DOHH2 (cell line): ENCODE measurements around the gene SUSD4.

Source experiments
- H3F3A ChIP-seq: fragments of 200-600 bp; sonication (generic), shearing (Covaris generic); 2 replicates; pipeline ENCODE4 v1.6.0; 2016; ENCODE audit warnings: antibody characterized with exemption, mild to moderate bottlenecking; ENCODE audit not compliant: control insufficient read depth, insufficient read depth
- H3K27ac ChIP-seq: fragments of 200-600 bp; sonication (generic); 2 replicates; pipeline ENCODE4 v1.5.1; 2014; ENCODE audit warnings: low read depth, mild to moderate bottlenecking, low read length, moderate library complexity
- H3K27me3 ChIP-seq: fragments of 200-600 bp; sonication (generic); 2 replicates; pipeline ENCODE4 v1.6.1; 2014; ENCODE audit warnings: mild to moderate bottlenecking, low read length, mixed read lengths; ENCODE audit not compliant: control insufficient read depth
- H3K36me3 ChIP-seq: fragments of 200-600 bp; sonication (generic); 2 replicates; pipeline ENCODE4 v1.6.1; 2014; ENCODE audit warnings: mild to moderate bottlenecking, low read length, moderate library complexity, mixed read lengths; ENCODE audit not compliant: control insufficient read depth
- H3K4me1 ChIP-seq: fragments of 200-600 bp; sonication (generic); 2 replicates; pipeline ENCODE4 v1.6.1; 2014; ENCODE audit warnings: mild to moderate bottlenecking, low read length, mixed read lengths; ENCODE audit not compliant: control insufficient read depth
- H3K4me2 ChIP-seq: fragments of 200-600 bp; sonication (generic); 2 replicates; pipeline ENCODE4 v1.6.0; 2014; ENCODE audit warnings: mild to moderate bottlenecking, low read length, moderate library complexity
- H3K4me3 ChIP-seq: fragments of 200-600 bp; sonication (generic); 2 replicates; pipeline ENCODE4 v1.5.1; 2014; ENCODE audit warnings: mild to moderate bottlenecking, low read length, mixed read lengths
- H3K79me2 ChIP-seq: fragments of 200-600 bp; sonication (generic); 2 replicates; pipeline ENCODE4 v1.6.1; 2014; ENCODE audit warnings: mild to moderate bottlenecking, low read length, mixed read lengths; ENCODE audit not compliant: control insufficient read depth
- H3K9me2 ChIP-seq: fragments of 200-600 bp; sonication (generic); replicated peaks from 2 replicates; pipeline ENCODE4 v1.6.1; 2014; ENCODE audit warnings: mild to moderate bottlenecking, low read length, mixed read lengths; ENCODE audit not compliant: control insufficient read depth
- H3K9me3 ChIP-seq: fragments of 200-600 bp; sonication (generic); 2 replicates; pipeline ENCODE4 v1.6.1; 2014; ENCODE audit warnings: antibody characterized with exemption, low read length, mixed read lengths; ENCODE audit not compliant: control insufficient read depth, insufficient read depth
- H4K20me1 ChIP-seq: fragments of 200-600 bp; sonication (generic); 2 replicates; pipeline ENCODE4 v1.6.0; 2014; ENCODE audit warnings: low read depth, mild to moderate bottlenecking, antibody characterized with exemption, low read length, moderate library complexity; ENCODE audit not compliant: control insufficient read depth, insufficient read depth
- CTCF ChIP-seq: fragments of 200-600 bp; sonication (generic); IDR thresholded peaks from one replicate; pipeline ENCODE4 v1.5.1; 2014; ENCODE audit warnings: antibody characterized with exemption, mild to moderate bottlenecking, low read depth, low read length; ENCODE audit not compliant: poor library complexity, severe bottlenecking
- EZH2phosphoT487 ChIP-seq: fragments of 200-600 bp; sonication (generic); IDR thresholded peaks from 2 replicates; pipeline ENCODE4 v1.6.1; 2017; ENCODE audit warnings: borderline replicate concordance, mild to moderate bottlenecking, antibody characterized with exemption, low read length, moderate library complexity, mixed read lengths

The SUSD4 gene

GRCh38 chr1:223394242-223394641 is 30.3 kb upstream of the SUSD4 start:
- Histone ChIP-seq H3K9me3 (no peaks in the 10 kb centered on the region), H3K4me2 (no peak overlapping the region), H3F3A (no peaks in the 10 kb centered on the region), H3K9me2 (no peaks in the 10 kb centered on the region), H3K27me3 (no peaks in the 10 kb centered on the region), H4K20me1 (no peaks in the 10 kb centered on the region), H3K79me2 (no peaks in the 10 kb centered on the region), H3K36me3 (no peaks in the 10 kb centered on the region), H3K4me1 (no peaks in the 10 kb centered on the region), H3K27ac (no peak overlapping the region), H3K4me3 (no peak overlapping the region)
- TF ChIP-seq EZH2phosphoT487: no peak
- no peak for TF ChIP-seq CTCF

- Histone ChIP-seq H3K4me1 (no peaks in the 10 kb centered on the region), H3K79me2 (no peaks in the 10 kb centered on the region), H4K20me1 (no peaks in the 10 kb centered on the region), H3K4me2 (no peak within 1 kb of the TSS), H3K4me3 (no peak within 1 kb of the TSS), H3F3A (no peaks in the 10 kb centered on the region), H3K9me2 (no peaks in the 10 kb centered on the region), H3K9me3 (no peaks in the 10 kb centered on the region), H3K27me3 (no peaks in the 10 kb centered on the region), H3K27ac (no peak within 1 kb of the TSS), H3K36me3 (no peaks in the 10 kb centered on the region)
- TF ChIP-seq EZH2phosphoT487 (no peak), CTCF (no peak)
Observed at GRCh38 chr1:223393275-223394214, 29.6 kb upstream of the SUSD4 start, which contains the start of gene CCDC185. Gene CCDC185, plus strand, starts transcription at chr1:223393415. Its CDS starts 61 bp downstream, at chr1:223393476.

GRCh38 chr1:223390618-223391017 is 26.6 kb upstream of the SUSD4 start:
- H3K36me3 ChIP-seq: no peaks in the 10 kb centered on the region
- H3K9me2 ChIP-seq: no peaks in the 10 kb centered on the region
- H3K4me3 ChIP-seq: no peak overlapping the region
- no peaks in the 10 kb centered on the region for H3F3A ChIP-seq
- no peak overlapping the region for H3K4me2 ChIP-seq
- no peaks in the 10 kb centered on the region for H3K9me3 ChIP-seq
- no peak overlapping the region for H3K27ac ChIP-seq
- no peaks in the 10 kb centered on the region for H4K20me1 ChIP-seq
- TF ChIP-seq CTCF (no peak), EZH2phosphoT487 (no peak)
- no peaks in the 10 kb centered on the region for H3K79me2 ChIP-seq
- no peaks in the 10 kb centered on the region for H3K27me3 ChIP-seq
- no peaks in the 10 kb centered on the region for H3K4me1 ChIP-seq
